Fibroblast of skin of back (primary cell): ENCODE data around the gene FMNL3.

Source experiments
- DNase-seq: peaks from one replicate; pipeline ENCODE4 v3.0.0-alpha.2; 2013

The FMNL3 gene

GRCh38 chr12:49674318-49674981 is 32.8 kb downstream of the FMNL3 start:
- peak; percentile 38 for DNase-seq

GRCh38 chr12:49673446-49674317 is 33.5 kb downstream of the FMNL3 start:
- DNase-seq, result peak; percentile 93

- no peak for DNase-seq
Measured at GRCh38 chr12:49672301-49673217, 34.6 kb downstream of the FMNL3 start.

GRCh38 chr12:49671031-49671765 is 36.0 kb downstream of the FMNL3 start:
- DNase-seq, result no peak

- no peak for DNase-seq
Measured at GRCh38 chr12:49669796-49670195, 37.4 kb downstream of the FMNL3 start.

- peak; percentile 49 for DNase-seq
Measured at GRCh38 chr12:49667325-49668090, 39.7 kb downstream of the FMNL3 start.

GRCh38 chr12:49666176-49666575 is 41.0 kb downstream of the FMNL3 start:
- no peak for DNase-seq

GRCh38 chr12:49665384-49665783 is 41.8 kb downstream of the FMNL3 start:
- DNase-seq, result peak; percentile 43

GRCh38 chr12:49664591-49665239 is 42.5 kb downstream of the FMNL3 start:
- no peak for DNase-seq

- DNase-seq, result no peak
Measured at GRCh38 chr12:49664167-49664566, 43.0 kb downstream of the FMNL3 start.

- peak; percentile 95 for DNase-seq
Measured at GRCh38 chr12:49662998-49663843, 44.0 kb downstream of the FMNL3 start.

- DNase-seq, result no peak
Measured at GRCh38 chr12:49661746-49662145, 45.5 kb downstream of the FMNL3 start.

- DNase-seq, result no peak
Measured at GRCh38 chr12:49661191-49661590, 46.0 kb downstream of the FMNL3 start.

GRCh38 chr12:49659753-49660152 is 47.5 kb downstream of the FMNL3 start:
- no peak for DNase-seq

- no peak for DNase-seq
Measured at GRCh38 chr12:49658276-49658675, 48.9 kb downstream of the FMNL3 start.

GRCh38 chr12:49655595-49656236 is 51.5 kb downstream of the FMNL3 start:
- no peak for DNase-seq

- DNase-seq, result no peak
Measured at GRCh38 chr12:49654715-49655114, 52.5 kb downstream of the FMNL3 start.

GRCh38 chr12:49652921-49653520 is 54.2 kb downstream of the FMNL3 start:
- no peak for DNase-seq

GRCh38 chr12:49651855-49652254 is 55.4 kb downstream of the FMNL3 start:
- DNase-seq, result no peak
